Cardiac septum (tissue), 1 donor: ENCODE results near the gene VNN1. TPM values are rescaled to one million over a fixed set of nuclear protein-coding genes. Genes with fewer than 3 reads are reported as not detected.

Experiments used
- DNase-seq: peaks from one replicate; pipeline ENCODE4 v3.0.0-alpha.2; 2020; ENCODE audit warnings: low spot score
- intact Hi-C: fragments of 100-400 bp; cut with DNase I; formaldehyde crosslinking; loops from one replicate; pipeline ENCODE4 v1.14.0; 2022
- long read RNA-seq: library from polyadenylated mRNA; unstranded; transcript quantifications from one replicate; pipeline ENCODE4 v2.0.0, GENCODE V29; 2021
- total RNA-seq: library from RNA; stranded (reverse); fragmentation: NEBNext Ultra II Directional; extraction: Animal tissue kit (Norgen Biotek cat#: 25700); gene quantifications from one replicate; pipeline ENCODE4 v1.2.1, GENCODE V29; 2021
- donor health status: DM: no; HTN: no; CAD: no.

The VNN1 gene, protein sequence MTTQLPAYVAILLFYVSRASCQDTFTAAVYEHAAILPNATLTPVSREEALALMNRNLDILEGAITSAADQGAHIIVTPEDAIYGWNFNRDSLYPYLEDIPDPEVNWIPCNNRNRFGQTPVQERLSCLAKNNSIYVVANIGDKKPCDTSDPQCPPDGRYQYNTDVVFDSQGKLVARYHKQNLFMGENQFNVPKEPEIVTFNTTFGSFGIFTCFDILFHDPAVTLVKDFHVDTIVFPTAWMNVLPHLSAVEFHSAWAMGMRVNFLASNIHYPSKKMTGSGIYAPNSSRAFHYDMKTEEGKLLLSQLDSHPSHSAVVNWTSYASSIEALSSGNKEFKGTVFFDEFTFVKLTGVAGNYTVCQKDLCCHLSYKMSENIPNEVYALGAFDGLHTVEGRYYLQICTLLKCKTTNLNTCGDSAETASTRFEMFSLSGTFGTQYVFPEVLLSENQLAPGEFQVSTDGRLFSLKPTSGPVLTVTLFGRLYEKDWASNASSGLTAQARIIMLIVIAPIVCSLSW
- total RNA-seq = 0.30 TPM
- long read RNA-seq = 0 reads

DNA sequence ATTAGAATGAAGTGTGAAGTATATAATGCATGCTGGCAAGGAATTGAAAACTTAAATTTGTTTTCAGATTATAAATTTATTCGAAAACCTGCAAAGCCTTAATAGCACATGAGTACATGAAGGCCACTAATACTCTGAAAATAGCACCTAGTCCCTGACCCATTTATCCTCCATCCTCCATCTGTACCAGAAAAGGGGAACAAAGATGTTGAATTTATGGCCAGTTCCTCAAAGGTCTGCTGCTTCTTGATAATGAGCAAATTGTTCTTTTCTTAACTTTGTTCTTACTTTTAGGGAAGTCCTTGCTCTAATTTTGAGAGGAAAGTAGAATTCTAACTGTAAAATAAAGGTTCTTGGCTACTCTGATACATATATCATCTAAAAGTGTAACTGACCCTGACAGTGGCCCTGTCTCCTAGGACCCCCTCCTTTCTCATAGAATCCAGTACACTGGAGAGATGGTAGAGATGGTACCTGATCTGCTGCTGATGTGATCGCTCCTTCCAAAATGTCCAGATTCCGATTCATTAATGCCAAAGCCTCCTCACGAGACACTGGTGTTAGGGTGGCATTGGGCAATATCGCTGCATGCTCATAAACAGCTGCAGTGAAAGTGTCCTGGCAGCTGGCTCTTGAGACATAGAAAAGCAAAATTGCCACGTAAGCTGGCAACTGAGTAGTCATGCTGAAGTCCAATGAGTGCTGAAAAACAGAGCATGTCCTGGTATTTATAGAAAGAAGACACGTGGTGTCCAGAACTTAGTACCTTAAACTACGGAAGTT, at the start of gene VNN1:
TSS of gene VNN1 (minus strand) at position 704 of the 783 bp plus-strand sequence. CDS start at position 684, 20 bp downstream.
- intact Hi-C loops = no loop called here
- no peak for DNase-seq

DNA sequence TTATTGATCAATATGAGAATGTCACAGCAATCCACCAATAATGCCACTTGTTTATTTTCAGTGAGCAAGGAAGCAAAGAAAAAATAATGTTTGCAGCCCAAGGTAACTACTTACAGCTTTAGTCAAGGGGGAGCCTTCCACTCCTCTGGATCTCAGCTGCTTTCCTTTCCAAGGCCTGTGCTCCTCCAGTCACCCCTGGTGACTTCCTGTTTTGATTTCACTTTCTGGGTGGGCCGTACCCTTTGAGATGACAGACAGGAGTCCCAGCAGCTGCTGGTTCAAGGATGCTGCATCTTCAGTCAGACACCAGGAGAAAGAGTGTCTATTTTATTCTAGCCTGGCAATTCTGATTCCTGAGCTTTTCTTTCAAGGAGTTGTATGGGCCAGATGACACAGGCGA, 49.4 kb upstream of the VNN1 start:
- intact Hi-C loops = no loop called here
- no peak for DNase-seq

DNA sequence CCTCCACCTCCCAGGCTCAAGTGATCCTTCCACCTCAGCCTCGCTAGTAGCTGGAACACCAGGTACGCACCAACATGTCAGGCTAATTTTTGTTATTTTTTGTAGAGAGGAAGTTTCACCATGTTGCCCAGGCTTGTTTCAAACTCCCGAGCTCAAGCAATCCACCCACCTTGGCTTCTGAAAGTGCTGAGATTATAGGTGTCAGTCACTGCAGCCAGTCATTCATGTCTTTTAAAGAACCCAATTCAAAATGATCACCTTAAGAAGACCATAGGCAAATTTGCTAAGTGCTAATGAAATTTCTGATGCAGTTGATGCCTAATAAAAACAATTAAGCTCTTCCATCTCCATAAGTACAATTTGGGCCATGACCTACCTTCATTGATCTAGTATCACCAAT, 46.4 kb upstream of the VNN1 start:
- intact Hi-C loops = no loop called here

DNA sequence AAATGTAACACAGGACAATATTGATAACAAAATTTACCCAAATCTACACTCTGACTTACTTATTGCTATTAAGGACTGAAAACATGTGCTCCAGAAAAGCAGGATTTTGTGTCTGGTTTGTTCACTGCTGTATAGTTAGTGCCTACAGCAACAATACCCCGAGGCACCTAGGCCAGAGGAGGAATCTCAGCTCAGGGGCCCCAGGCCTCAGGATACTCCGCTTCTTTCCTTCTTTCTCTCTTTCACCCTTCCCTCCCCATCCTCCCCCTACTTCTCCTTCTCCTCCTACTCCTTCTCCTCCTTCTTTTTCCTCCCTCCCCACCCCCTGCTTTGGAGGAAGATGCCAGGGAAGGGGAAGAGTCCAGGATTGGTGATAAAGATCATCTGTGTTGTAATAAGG, 44.8 kb upstream of the VNN1 start:
- intact Hi-C loops = no loop called here
- no peak for DNase-seq

More for the DNA sequence above, 46.4 kb upstream of the VNN1 start:
- no peak for DNase-seq

DNA sequence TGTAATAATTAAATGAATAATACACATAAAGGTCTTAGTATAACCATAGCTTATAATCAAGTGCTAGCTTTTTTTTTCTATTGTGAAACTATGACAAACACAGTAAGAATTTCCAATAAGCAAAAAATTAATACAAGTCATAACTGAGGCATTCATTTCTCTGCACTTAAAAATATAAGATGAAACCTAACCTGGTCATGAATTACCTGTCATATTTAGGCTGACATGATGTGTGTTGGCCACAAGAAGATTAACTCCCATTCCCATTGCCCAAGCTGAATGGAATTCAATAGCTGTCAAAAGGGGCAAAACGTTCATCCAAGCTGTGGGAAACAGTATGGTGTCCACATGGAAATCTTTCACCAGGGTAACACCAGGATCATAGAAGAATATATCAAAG, 38.4 kb upstream of the VNN1 start:
- intact Hi-C loops = no loop called here

DNA sequence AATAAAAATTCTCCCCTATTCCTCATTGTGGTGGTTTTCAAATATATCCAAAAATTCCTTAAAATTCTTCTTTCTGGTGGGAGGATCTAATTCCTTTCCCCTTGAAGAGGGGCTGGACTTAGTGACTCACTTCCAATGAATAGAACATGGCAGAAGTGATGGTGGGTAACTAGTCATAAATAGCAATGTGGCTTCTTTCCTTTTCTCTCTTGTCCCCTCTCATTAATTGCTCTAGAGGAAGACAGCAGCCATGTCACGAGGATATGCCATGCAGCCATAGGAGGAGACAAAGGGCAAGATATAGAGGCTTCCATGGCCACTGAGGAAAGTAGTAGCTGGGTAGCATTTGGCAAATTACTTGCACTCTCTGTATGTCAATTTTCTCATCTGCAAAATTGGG, 38.0 kb upstream of the VNN1 start:
- DNase-seq = no peak
- intact Hi-C loops = no loop called here

More for the DNA sequence above, 38.4 kb upstream of the VNN1 start:
- DNase-seq = no peak

DNA sequence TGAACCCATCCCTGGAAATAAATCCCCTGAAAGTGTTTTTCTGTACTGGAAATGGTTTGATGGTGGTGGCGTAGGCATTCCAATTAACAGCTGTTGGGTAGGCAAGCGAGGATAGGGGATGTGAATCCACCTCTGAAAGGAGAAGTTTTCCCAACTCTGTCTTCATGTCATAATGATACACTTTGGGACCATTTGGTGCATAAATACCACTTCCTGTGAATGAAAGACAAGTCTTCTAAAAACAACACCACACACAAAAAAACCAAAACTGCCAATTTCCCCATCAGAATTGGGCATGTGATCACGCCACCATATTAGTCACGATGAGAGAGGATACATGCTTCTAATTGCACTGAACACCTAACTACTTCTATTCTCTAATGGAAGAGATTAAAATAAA, 37.5 kb upstream of the VNN1 start:
- intact Hi-C loops = no loop called here
- DNase-seq = no peak

DNA sequence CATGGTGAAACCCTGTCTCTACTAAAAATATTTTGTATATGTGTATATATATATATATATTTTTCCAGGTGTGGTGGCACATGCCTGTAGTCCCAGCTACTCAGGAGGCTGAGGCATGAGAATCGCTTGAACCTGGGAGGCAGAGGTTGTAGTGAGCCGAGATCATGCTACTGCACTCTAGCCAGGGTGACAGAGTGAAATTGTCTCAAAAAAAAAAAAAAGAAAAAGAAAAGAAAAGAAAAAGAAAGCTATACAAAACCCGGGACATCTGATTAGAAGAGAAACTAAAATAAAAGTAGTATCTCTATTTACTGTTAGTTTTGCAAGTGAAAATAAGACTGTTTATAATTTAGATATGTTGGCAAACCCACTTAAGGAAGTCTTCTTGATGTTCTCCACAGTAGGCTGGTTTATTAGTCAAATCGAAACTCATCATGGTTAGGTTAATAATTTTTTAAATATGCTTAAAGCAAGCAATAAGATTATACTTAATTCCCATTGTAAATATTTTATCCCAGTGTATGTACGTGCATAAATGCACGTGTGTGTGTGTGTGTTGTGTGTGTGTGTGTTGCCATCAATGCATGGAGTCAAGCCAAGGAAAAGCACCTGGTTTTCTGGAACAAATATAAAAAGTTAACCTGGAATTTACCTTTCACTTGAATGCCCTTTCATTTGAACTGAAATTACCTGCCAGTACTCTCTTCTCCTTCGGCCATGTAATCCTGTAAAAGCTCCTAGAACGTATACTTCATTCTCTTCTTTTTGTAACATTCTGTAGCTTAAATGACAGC, 36.8 kb upstream of the VNN1 start:
- DNase-seq = no peak
- intact Hi-C loops = no loop called here

DNA sequence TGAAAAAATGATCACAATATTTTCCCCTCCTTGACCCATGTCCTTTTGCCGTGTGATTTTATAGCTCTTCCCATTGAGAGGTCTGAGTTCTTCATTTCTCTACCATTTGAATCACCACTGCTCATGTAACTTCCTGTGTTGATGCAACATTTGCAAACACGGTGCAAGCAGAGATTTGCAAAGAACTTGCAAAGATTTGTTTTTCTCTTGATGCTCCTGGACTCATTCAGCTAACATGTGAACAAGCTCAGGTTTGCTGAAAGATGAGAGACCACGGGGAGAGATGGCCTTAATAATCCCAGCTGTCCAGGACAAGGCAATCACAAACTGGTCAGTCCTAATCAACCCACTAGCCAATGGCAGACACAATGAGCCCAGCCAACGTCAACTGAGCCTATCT, 35.3 kb upstream of the VNN1 start:
- intact Hi-C loops = no loop called here
- DNase-seq = no peak

DNA sequence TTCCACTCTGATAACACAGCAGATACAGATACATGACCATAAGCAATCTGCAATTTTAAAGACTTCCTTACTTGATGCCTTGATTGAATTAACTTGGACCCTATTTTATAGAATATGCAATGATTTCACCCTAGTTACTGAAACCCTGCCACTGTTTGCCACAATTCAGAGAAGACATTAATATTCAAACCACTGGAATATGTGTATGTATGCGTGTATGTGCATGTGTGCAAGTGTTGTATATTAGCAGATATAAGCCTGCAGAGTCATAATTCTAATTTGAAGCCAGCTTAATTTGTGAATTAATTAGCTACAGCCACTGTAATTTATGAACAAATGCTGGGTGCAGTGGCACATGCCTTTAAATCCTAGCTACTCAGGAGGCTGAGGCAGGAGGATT, 34.6 kb upstream of the VNN1 start:
- no peak for DNase-seq
- intact Hi-C loops = no loop called here

DNA sequence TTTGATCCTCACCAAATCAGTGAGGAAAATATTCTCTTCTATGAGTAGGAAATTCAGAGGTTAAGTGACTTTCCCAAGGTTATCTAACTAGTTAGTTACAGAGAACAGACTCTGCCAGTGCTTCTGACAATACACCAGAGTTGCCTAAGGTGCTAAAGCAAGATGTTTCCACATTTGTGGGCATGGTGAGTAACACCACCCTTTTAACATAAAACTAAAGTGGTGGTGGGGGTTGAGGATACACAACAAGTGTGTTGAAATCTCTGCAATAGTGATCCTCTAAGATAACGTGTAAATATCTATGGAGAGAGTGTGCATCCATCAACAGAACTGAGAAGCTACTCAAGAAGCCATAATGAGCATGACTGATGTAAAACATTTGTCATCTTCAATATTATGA, 32.2 kb upstream of the VNN1 start:
- intact Hi-C loops = no loop called here
- DNase-seq = no peak

DNA sequence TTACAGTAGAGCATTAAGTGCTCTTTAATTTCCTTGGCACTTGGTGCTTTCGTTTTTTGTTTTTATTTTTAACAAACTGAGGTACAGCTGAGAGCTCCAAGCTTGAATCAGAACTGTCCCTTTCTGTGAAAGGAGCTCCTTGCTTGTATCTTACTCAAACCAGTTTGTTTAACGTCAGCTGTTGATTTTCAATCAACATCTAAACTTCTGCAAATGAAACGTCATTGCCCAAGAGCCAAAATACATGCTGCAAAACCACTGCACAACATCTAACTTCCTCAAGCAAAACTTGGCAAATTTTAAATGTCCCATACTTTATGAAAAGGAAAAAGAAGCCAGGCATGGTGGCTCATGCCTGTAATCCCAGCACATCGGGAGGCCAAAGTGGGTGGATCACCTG, 28.6 kb upstream of the VNN1 start:
- intact Hi-C loops = no loop called here
- no peak for DNase-seq

DNA sequence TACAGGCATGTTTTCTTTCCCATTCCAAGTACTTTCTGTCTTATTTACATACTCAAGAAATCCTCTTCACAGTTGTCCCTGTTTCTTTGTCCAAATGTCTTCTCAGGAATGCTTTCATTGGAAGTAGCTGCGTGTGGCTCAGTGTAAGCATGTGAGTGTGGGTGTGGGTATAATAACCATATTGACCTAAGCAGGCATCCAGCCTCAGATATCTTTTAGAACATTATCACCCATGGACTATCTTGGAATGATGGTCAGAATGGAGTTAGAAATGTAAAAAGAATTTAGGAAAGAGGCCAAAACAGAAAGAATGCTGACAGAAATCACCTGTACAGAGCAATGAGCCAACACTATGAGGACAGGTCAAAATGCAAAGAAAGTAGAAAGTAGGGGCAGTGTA, 27.4 kb upstream of the VNN1 start:
- no peak for DNase-seq
- intact Hi-C loops = no loop called here

DNA sequence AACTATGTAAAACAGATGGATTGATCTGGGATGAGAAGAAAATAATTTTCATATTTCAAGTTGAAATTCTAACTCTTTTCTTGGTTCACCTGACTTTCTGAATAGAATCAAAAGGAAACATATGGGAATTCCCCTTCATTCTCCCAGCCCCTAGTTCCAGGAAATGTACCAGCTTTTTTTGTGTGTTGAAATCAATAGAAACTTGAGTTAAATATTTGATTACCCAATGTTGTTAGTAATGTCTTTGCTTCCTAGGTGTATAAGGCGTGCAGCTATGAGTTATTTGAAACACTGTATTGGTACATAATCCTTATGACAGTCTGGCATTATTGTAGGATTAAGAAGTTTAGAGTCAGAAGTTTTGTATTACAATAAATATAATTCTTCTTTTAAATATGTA, 22.4 kb upstream of the VNN1 start:
- intact Hi-C loops = no loop called here
- DNase-seq = no peak

DNA sequence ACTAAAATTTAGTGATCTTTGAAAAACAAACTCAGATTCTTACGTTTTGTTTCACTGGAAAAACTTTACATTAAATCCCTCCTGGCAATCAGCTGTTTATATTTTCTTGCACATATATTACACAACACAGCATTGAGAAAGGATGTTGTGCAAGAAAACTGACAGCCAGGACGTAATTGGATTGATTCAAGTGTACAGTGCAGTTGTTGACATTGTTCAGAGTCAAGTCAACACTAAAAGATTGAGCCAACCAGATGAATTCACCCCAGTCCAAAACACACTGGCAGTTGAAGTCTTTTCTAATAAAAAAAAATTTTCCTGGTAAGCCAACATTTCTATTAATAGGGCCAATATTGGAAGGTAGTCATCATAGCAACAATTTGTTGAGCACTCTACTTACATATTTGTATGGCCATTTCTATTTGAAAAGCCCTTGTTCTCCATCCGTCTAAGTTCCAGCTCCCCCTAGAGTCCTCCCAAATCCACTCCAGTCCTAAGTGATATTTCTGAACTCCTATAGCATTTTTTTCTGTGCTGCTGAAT, 20.9 kb upstream of the VNN1 start:
- DNase-seq = no peak
- intact Hi-C loops = no loop called here

DNA sequence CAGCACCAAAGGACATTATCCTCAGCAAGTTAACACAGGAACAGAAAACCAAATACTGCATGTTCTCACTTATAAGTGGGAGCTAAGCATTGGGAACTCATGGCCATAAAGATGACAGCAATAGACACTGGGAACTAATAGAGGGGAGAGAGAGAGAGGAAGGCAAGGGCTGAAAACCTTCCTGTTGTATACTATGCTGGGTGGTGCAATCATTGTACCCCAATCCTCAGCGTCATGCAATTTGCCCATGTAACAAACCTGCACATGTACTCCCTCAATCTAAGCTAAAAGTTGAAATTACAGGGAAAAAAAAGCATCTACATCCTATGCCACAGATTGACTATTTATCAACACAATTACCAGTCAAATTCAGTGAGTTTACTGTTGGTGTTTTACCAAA, 20.0 kb upstream of the VNN1 start:
- no peak for DNase-seq
- intact Hi-C loops = no loop called here

DNA sequence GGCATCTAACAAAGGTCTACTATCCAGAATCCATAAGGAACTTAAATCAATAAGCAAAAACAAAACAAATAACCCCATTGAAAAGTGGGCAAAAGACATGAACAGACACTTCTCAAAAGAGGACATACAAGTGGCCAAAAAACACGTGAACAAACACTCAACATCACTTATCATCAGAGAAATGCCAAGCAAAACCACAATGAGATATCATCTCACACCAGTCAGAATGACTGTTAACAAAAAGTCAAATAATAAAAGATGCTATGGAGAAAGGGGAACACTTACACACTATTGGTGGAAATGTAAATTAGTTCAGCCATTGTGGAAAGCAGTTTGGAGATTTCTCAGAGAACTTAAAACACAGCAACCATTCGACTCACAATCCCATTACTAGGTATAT, 19.4 kb upstream of the VNN1 start:
- DNase-seq = no peak
- intact Hi-C loops = no loop called here

DNA sequence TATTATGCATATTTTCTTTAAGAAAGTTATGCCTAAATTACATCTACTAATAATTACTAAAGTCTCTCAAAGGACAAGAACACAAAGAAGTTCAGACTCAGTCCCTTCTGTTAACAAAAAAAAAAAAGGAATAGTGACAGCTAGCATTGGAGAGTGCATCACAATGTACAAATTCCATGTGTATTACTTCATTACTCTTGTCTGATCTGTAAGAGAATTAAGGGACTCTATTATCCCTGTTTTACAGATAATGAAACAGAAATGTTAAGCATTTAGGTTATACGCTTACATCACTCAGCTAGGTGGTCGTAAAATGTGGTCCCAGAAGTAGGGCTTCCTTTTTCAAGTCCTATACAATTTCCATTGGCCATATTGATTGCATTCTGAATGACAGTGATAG, 17.2 kb upstream of the VNN1 start:
- intact Hi-C loops = no loop called here

DNA sequence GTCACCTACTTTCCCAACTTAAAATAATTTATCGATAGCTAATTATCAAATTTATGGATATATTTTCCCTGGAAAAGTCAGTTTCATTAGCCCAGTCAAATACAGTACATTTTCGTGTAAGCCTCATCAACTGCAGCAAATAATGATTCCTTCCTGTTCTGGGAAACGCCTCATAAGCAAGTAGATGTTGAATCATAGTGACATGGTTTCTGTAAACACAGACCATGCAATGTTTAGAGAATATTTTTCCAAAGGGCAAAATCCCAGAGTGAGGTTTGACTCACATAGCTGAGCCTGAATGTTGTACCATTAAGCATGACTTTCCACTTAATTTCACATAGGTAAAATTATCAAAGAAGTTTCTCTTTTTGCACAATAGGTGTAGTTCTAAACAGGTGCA, 16.7 kb upstream of the VNN1 start:
- DNase-seq = no peak
- intact Hi-C loops = no loop called here

More for the DNA sequence above, 17.2 kb upstream of the VNN1 start:
- DNase-seq = no peak

DNA sequence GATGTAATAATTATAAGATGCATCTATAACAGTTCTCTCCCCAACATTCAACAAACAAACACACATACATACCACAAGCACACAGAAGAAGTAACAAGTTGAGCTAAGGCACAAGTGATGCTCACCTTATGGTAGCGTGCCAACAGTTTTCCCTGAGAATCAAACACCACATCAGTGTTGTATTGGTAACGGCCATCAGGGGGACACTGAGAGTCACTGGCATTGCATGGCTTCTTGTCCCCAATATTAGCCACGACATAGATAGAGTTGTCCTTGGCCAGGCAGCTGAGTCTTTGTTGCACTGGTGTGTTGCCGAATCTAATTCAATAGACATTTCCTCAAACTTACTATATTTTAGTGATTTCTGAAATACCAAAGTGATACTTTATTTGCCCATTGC, 14.8 kb upstream of the VNN1 start:
- intact Hi-C loops = no loop called here
- no peak for DNase-seq
